Measurements from ENCODE around the gene LMBRD1. TPM values are rescaled to one million over a fixed set of nuclear protein-coding genes. Genes with fewer than 3 reads are reported as not detected.
"Not testable (repeated sequence)": the region's sequence is repeated elsewhere in the genome, so short reads cannot be mapped to it uniquely, and the experiment has no call there.

The LMBRD1 gene
- total RNA-seq, 1 experiment from 2014 or later = 30.2 TPM

- peak; percentile 26 for DNase-seq (ENCODE audit: low read depth)
Observed at GRCh38 chr6:69796073-69796641, 653 bp downstream of the LMBRD1 start.

GRCh38 chr6:69795469-69796072 lies 1.2 kb downstream of the LMBRD1 start:
- no peak for DNase-seq (ENCODE audit: low read depth)

- no peak for DNase-seq (ENCODE audit: low read depth)
Observed at GRCh38 chr6:69792292-69792691, 4.5 kb downstream of the LMBRD1 start.

- no peak for DNase-seq (ENCODE audit: low read depth)
Observed at GRCh38 chr6:69791065-69791471, 5.7 kb downstream of the LMBRD1 start.

- no peak for DNase-seq (ENCODE audit: low read depth)
Observed at GRCh38 chr6:69790629-69791028, 6.2 kb downstream of the LMBRD1 start.

- no peak for DNase-seq (ENCODE audit: low read depth)
Observed at GRCh38 chr6:69789578-69789977, 7.2 kb downstream of the LMBRD1 start.

GRCh38 chr6:69787436-69787835 lies 9.4 kb downstream of the LMBRD1 start:
- not testable (repeated sequence) for DNase-seq (ENCODE audit: low read depth)

GRCh38 chr6:69785697-69786096 lies 11.1 kb downstream of the LMBRD1 start:
- no peak for DNase-seq (ENCODE audit: low read depth)

GRCh38 chr6:69784595-69785377 lies 12.0 kb downstream of the LMBRD1 start:
- no peak for DNase-seq (ENCODE audit: low read depth)

GRCh38 chr6:69783108-69783507 lies 13.7 kb downstream of the LMBRD1 start:
- no peak for DNase-seq (ENCODE audit: low read depth)

GRCh38 chr6:69780585-69781178 lies 16.1 kb downstream of the LMBRD1 start:
- no peak for DNase-seq (ENCODE audit: low read depth)

GRCh38 chr6:69775941-69776340 lies 20.9 kb downstream of the LMBRD1 start:
- DNase-seq (ENCODE audit: low read depth) = no peak

GRCh38 chr6:69775585-69775849 lies 21.3 kb downstream of the LMBRD1 start:
- DNase-seq (ENCODE audit: low read depth) = no peak

GRCh38 chr6:69774740-69775584 lies 21.8 kb downstream of the LMBRD1 start:
- DNase-seq (ENCODE audit: low read depth) = no peak

GRCh38 chr6:69771158-69771906 lies 25.5 kb downstream of the LMBRD1 start:
- DNase-seq (ENCODE audit: low read depth) = no peak

GRCh38 chr6:69768664-69769063 lies 28.1 kb downstream of the LMBRD1 start:
- no peak for DNase-seq (ENCODE audit: low read depth)

- DNase-seq (ENCODE audit: low read depth) = no peak
Observed at GRCh38 chr6:69763763-69764162, 33.0 kb downstream of the LMBRD1 start.

GRCh38 chr6:69761853-69762252 lies 35.0 kb downstream of the LMBRD1 start:
- DNase-seq (ENCODE audit: low read depth) = no peak

GRCh38 chr6:69758214-69758613 lies 38.6 kb downstream of the LMBRD1 start:
- no peak for DNase-seq (ENCODE audit: low read depth)

GRCh38 chr6:69756907-69757306 lies 39.9 kb downstream of the LMBRD1 start:
- no peak for DNase-seq (ENCODE audit: low read depth)

- no peak for DNase-seq (ENCODE audit: low read depth)
Observed at GRCh38 chr6:69756366-69756765, 40.4 kb downstream of the LMBRD1 start.

Measured in RPMI7951 (cell line).